ENCODE data around the gene LGALS7.

Gene LGALS7

GRCh38 chr19:38739440-38740256 is 33.7 kb downstream of the LGALS7 start:
- no peak for DNase-seq (ENCODE audit: low spot score)

GRCh38 chr19:38737921-38738737 is 35.2 kb downstream of the LGALS7 start:
- no peak for DNase-seq (ENCODE audit: low spot score)

GRCh38 chr19:38737281-38737865 is 35.9 kb downstream of the LGALS7 start:
- no peak for DNase-seq (ENCODE audit: low spot score)

- DNase-seq (ENCODE audit: low spot score), result no peak
Measured at GRCh38 chr19:38736413-38737280, 36.7 kb downstream of the LGALS7 start.

GRCh38 chr19:38736036-38736412 is 37.3 kb downstream of the LGALS7 start:
- no peak for DNase-seq (ENCODE audit: low spot score)

GRCh38 chr19:38735257-38735686 is 38.0 kb downstream of the LGALS7 start:
- DNase-seq (ENCODE audit: low spot score), result no peak

- DNase-seq (ENCODE audit: low spot score), result no peak
Measured at GRCh38 chr19:38734426-38735256, 38.7 kb downstream of the LGALS7 start.

GRCh38 chr19:38734176-38734425 is 39.2 kb downstream of the LGALS7 start:
- DNase-seq (ENCODE audit: low spot score), result no peak

GRCh38 chr19:38733493-38734175 is 39.7 kb downstream of the LGALS7 start:
- DNase-seq (ENCODE audit: low spot score), result no peak

GRCh38 chr19:38733241-38733492 is 40.1 kb downstream of the LGALS7 start:
- no peak for DNase-seq (ENCODE audit: low spot score)

GRCh38 chr19:38731654-38732301 is 41.5 kb downstream of the LGALS7 start:
- no peak for DNase-seq (ENCODE audit: low spot score)

GRCh38 chr19:38730731-38731589 is 42.4 kb downstream of the LGALS7 start:
- no peak for DNase-seq (ENCODE audit: low spot score)

- DNase-seq (ENCODE audit: low spot score), result no peak
Measured at GRCh38 chr19:38730470-38730730, 42.9 kb downstream of the LGALS7 start.

- DNase-seq (ENCODE audit: low spot score), result peak; percentile 54
Measured at GRCh38 chr19:38729653-38730469, 43.5 kb downstream of the LGALS7 start.

- DNase-seq (ENCODE audit: low spot score), result no peak
Measured at GRCh38 chr19:38728752-38729541, 44.4 kb downstream of the LGALS7 start.

GRCh38 chr19:38727868-38728660 is 45.3 kb downstream of the LGALS7 start:
- no peak for DNase-seq (ENCODE audit: low spot score)

- no peak for DNase-seq (ENCODE audit: low spot score)
Measured at GRCh38 chr19:38727306-38727867, 45.9 kb downstream of the LGALS7 start.

All from cerebellar cortex (tissue), 1 donor.